ENCODE results near the gene PYURF. TPM values are rescaled to one million over a fixed set of nuclear protein-coding genes. Genes with fewer than 3 reads are reported as not detected.

The PYURF gene
- 22.7 TPM for total RNA-seq (ENCODE audit: unreplicated experiment)
- long read RNA-seq, transcript PYURF-201 (2 exons, 1,361 nt) = major isoform, 58 of 58 reads
- long read RNA-seq, partial matches to known transcripts = 0 of 58 reads
- long read RNA-seq, other reads (novel, unspliced or antisense) = 0 of 58 reads

- Mint-ChIP-seq H3K27me3 (ENCODE audit: unreplicated experiment) (no peaks in the 10 kb centered on the region), H3K4me3 (ENCODE audit: unreplicated experiment) (peak within 1 kb of the TSS; percentile 94), H3K27ac (ENCODE audit: unreplicated experiment) (peak within 1 kb of the TSS; percentile 90), H3K9me3 (ENCODE audit: unreplicated experiment) (peaks cover 4% of the 10 kb centered on the region), H3K4me1 (ENCODE audit: low read depth, unreplicated experiment) (peaks cover 2% of the 10 kb centered on the region), H3K36me3 (ENCODE audit: unreplicated experiment) (no peaks in the 10 kb centered on the region)
- TF ChIP-seq CTCF (IDR thresholded peaks at IDR 0.05; ENCODE audit: partially characterized antibody, unreplicated experiment) = no peak
- peak; percentile 95 for DNase-seq
These were observed at the start of gene PYURF for GRCh38 chr4:88523325-88524129. TSS of gene PYURF (minus strand) at chr4:88523776. CDS start at chr4:88523700, 76 bp downstream.

- TF ChIP-seq CTCF (IDR thresholded peaks at IDR 0.05; ENCODE audit: partially characterized antibody, unreplicated experiment) = no peak
- peaks cover 5% of the 10 kb centered on the region for H3K27me3 Mint-ChIP-seq (ENCODE audit: unreplicated experiment)
- H3K9me3 Mint-ChIP-seq (ENCODE audit: unreplicated experiment) = no peaks in the 10 kb centered on the region
- H3K27ac Mint-ChIP-seq (ENCODE audit: unreplicated experiment) = no peak overlapping the region
- no peak overlapping the region for H3K4me3 Mint-ChIP-seq (ENCODE audit: unreplicated experiment)
- H3K36me3 Mint-ChIP-seq (ENCODE audit: unreplicated experiment) = no peaks in the 10 kb centered on the region
- H3K4me1 Mint-ChIP-seq (ENCODE audit: low read depth, unreplicated experiment) = peaks cover 2% of the 10 kb centered on the region
- no peak for DNase-seq
These were observed 46.4 kb upstream of the PYURF start for GRCh38 chr4:88570001-88570400.

GRCh38 chr4:88567591-88567990 is 44.0 kb upstream of the PYURF start:
- no peak overlapping the region for H3K27ac Mint-ChIP-seq (ENCODE audit: unreplicated experiment)
- no peaks in the 10 kb centered on the region for H3K4me1 Mint-ChIP-seq (ENCODE audit: low read depth, unreplicated experiment)
- peaks cover 5% of the 10 kb centered on the region for H3K27me3 Mint-ChIP-seq (ENCODE audit: unreplicated experiment)

GRCh38 chr4:88549815-88550214 is 26.2 kb upstream of the PYURF start:
- no peak for DNase-seq
- H3K27ac Mint-ChIP-seq (ENCODE audit: unreplicated experiment) = no peak overlapping the region

More at GRCh38 chr4:88567591-88567990, 44.0 kb upstream of the PYURF start:
- Mint-ChIP-seq H3K9me3 (ENCODE audit: unreplicated experiment) (no peaks in the 10 kb centered on the region), H3K36me3 (ENCODE audit: unreplicated experiment) (no peaks in the 10 kb centered on the region), H3K4me3 (ENCODE audit: unreplicated experiment) (no peak overlapping the region)
- DNase-seq = no peak
- TF ChIP-seq CTCF (IDR thresholded peaks at IDR 0.05; ENCODE audit: partially characterized antibody, unreplicated experiment) = no peak

More at GRCh38 chr4:88549815-88550214, 26.2 kb upstream of the PYURF start:
- no peaks in the 10 kb centered on the region for H3K4me1 Mint-ChIP-seq (ENCODE audit: low read depth, unreplicated experiment)
- H3K27me3 Mint-ChIP-seq (ENCODE audit: unreplicated experiment) = peaks cover 2% of the 10 kb centered on the region
- no peak for TF ChIP-seq CTCF (IDR thresholded peaks at IDR 0.05; ENCODE audit: partially characterized antibody, unreplicated experiment)
- no peaks in the 10 kb centered on the region for H3K9me3 Mint-ChIP-seq (ENCODE audit: unreplicated experiment)
- no peaks in the 10 kb centered on the region for H3K36me3 Mint-ChIP-seq (ENCODE audit: unreplicated experiment)
- H3K4me3 Mint-ChIP-seq (ENCODE audit: unreplicated experiment) = no peak overlapping the region
